ENCODE data around the gene CHCHD6.

Gene CHCHD6

DNA sequence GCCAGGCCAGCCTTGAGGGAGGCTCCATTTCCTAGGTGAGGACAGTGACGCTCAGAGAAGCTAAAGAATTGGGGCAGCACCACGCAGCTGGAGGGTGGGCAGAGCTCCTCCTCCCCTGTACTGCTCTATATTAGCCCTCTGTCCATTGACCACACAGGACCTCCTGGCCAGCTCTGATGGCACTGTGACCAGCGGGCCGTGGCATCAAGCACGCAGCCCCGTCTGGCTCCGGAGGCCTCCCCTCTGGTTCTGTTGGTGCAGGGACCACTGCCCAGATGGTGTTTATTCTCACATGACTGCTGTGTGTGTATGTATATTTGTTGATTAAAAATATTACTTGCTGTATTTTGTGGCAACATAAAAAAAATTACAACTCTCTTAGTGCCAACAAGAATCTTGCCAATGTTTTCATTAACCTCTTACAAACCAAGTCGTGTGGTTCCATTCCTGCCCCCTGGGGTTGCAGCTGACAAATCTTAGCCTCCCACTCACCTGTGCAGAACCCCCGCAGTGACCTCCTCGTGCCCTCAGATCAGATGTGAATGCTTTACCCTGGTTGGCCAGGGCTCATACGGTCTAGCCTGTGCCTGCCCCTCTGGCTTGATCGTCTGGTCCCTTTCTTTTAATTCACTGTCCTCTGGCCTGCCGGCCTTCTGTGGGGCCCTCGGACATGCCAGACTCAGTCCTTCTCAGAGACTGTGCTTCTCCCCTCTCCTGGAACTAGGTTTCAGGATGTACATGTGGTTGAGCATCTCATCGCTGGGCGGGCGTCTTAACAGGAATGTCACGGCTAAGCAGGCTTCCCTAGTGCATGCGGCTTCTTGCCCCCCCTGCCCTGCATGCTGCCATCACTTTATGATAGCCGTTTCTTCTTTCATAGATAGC, 14.8 kb downstream of the CHCHD6 start:
- no peak overlapping the region for H3K4me3 ChIP-seq (replicated peaks; ENCODE audit: low read depth, low read length)
- TF ChIP-seq, protein P1, sequence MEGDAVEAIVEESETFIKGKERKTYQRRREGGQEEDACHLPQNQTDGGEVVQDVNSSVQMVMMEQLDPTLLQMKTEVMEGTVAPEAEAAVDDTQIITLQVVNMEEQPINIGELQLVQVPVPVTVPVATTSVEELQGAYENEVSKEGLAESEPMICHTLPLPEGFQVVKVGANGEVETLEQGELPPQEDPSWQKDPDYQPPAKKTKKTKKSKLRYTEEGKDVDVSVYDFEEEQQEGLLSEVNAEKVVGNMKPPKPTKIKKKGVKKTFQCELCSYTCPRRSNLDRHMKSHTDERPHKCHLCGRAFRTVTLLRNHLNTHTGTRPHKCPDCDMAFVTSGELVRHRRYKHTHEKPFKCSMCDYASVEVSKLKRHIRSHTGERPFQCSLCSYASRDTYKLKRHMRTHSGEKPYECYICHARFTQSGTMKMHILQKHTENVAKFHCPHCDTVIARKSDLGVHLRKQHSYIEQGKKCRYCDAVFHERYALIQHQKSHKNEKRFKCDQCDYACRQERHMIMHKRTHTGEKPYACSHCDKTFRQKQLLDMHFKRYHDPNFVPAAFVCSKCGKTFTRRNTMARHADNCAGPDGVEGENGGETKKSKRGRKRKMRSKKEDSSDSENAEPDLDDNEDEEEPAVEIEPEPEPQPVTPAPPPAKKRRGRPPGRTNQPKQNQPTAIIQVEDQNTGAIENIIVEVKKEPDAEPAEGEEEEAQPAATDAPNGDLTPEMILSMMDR (IDR thresholded peaks at IDR 0.05; ENCODE audit: low read length, missing control alignments), result no peak
- DNase-seq (ENCODE audit: low read depth), result no peak

DNA sequence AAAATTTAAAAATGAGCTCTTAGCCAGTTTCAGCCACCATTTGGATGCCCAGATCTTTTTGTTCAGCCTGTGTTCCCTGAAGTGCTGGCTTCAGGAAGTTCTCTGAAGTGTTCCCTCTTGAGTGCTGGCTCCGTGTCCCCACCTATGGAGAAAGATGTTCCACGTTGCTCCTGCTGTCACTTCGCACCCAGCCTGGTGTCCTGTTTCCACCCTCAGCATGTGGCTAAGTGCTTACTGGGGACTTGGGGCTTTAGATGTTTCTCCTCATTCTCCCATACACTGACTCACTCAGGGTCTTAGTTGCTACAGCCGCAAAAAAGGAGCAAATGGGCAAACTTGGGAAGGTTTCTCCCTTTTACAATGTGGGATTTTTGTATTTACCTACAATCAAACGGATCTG, 16.6 kb downstream of the CHCHD6 start:
- TF ChIP-seq, protein P1 (IDR thresholded peaks at IDR 0.05; ENCODE audit: low read length, missing control alignments), result no peak
- H3K4me3 ChIP-seq (replicated peaks; ENCODE audit: low read depth, low read length), result no peak overlapping the region
- DNase-seq (ENCODE audit: low read depth), result no peak

DNA sequence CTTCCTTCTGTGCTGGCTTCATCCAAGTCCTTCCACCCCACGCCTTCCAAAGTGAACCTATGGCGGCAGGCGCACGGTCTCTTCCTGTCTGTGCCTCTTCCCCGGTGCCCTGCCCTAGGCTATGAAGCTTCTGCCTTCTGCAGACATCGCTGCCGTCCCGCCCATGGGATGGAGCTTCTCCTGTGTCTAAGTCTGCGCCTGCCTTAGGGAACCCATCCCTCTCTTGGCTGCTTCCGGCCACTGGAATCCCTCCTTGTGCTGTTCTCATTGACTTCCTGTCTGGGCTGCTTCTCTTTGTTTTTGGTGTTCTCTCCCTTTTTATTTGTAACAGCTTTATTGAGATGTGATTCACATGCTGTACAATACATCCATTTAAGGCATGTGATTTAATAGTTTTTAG, 17.2 kb downstream of the CHCHD6 start:
- no peak for DNase-seq (ENCODE audit: low read depth)
- no peak overlapping the region for H3K4me3 ChIP-seq (replicated peaks; ENCODE audit: low read depth, low read length)
- TF ChIP-seq, protein P1 (IDR thresholded peaks at IDR 0.05; ENCODE audit: low read length, missing control alignments), result no peak

DNA sequence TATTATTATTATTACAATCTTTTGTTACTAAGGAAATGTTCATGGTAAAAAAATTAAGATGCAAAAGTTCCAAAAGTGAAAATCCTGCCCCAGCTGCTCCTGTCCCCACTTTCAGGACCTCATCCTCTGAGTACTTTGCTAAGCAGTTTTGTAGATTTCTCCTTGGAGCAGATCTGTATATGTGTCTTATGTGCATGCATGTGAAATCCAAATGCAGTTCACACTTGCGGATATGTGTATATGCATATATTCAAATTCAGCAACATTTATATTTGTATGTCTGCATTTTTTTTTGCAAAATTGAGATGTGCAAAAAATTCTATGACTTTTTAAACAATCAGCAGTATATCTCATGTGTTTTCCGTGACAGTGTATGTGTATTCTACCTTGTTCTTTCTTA, 19.2 kb downstream of the CHCHD6 start:
- no peak for DNase-seq (ENCODE audit: low read depth)
- H3K4me3 ChIP-seq (replicated peaks; ENCODE audit: low read depth, low read length), result no peak overlapping the region
- TF ChIP-seq, protein P1 (IDR thresholded peaks at IDR 0.05; ENCODE audit: low read length, missing control alignments), result no peak

GRCh38 chr3:126723801-126724200, 19.8 kb downstream of the CHCHD6 start:
- H3K4me3 ChIP-seq (replicated peaks; ENCODE audit: low read depth, low read length), result no peak overlapping the region
- TF ChIP-seq, protein P1 (IDR thresholded peaks at IDR 0.05; ENCODE audit: low read length, missing control alignments), result no peak
- no peak for DNase-seq (ENCODE audit: low read depth)

DNA sequence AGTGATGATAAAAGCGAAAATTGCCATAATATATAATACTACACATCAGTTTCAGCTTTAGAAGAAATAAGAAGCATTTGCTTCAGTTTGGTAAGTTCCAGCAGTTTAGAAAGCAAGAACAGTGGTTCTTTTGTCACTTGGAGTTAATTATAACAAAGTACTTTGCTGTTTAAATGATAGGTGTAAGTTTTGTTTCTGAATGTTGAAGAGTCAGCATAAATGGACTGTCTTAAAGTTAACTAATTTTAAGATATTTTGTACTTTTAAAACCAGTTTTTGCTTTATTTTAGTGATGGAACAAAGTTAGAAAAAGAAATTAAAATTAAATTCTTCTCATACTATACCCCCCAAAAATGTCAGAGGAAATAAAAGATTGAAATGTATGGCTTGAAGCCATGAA, 24.6 kb downstream of the CHCHD6 start:
- DNase-seq (ENCODE audit: low read depth), result no peak
- H3K4me3 ChIP-seq (replicated peaks; ENCODE audit: low read depth, low read length), result no peak overlapping the region
- TF ChIP-seq, protein P1 (IDR thresholded peaks at IDR 0.05; ENCODE audit: low read length, missing control alignments), result no peak

DNA sequence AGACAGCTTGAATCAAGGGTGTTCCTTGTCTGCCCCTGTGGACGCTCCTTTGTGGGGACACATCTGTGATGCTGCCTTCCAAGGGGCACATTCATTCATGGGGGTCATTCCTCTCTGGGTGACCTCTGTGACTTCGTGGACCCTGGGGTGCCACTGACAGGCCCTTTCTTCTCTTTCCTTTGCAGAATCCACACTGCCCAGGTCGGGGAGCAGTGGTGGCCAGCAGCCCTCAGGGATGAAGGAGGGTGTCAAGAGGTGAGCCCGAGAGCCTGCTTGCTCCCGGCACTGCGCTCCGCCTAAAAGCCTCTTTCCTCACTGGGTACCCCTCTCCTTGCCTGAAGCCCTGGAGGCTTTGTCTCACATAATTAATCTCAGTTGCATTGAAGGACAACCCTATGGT, 26.3 kb downstream of the CHCHD6 start:
- no peak overlapping the region for H3K4me3 ChIP-seq (replicated peaks; ENCODE audit: low read depth, low read length)
- TF ChIP-seq, protein P1 (IDR thresholded peaks at IDR 0.05; ENCODE audit: low read length, missing control alignments), result no peak

More for the DNA sequence above, 26.3 kb downstream of the CHCHD6 start:
- no peak for DNase-seq (ENCODE audit: low read depth)
